ENCODE results near the gene NMNAT3. TPM values are rescaled to one million over a fixed set of nuclear protein-coding genes. Genes with fewer than 3 reads are reported as not detected.

Gene NMNAT3
- polyA plus RNA-seq, 1 of the 3 experiments (the other 2 are of a cell fraction), result not detected

- Histone ChIP-seq H3K9ac (no peak overlapping the region), H3K4me1 (ENCODE audit: control insufficient read depth in 1 of 2, insufficient read depth in 2 of 2, low read depth in 1 of 2, low read length in 1 of 2) (peaks cover 33 to 75% of the 10 kb centered on the region in 2 experiments), H4K20me1 (ENCODE audit: insufficient read depth) (no peaks in the 10 kb centered on the region), H3K79me2 (ENCODE audit: insufficient read depth) (no peaks in the 10 kb centered on the region), H3K9me3 (no peaks in the 10 kb centered on the region), H3K36me3 (replicated peaks in 1 of 2; ENCODE audit: control insufficient read depth in 1 of 2, insufficient read depth in 2 of 2, low read length in 1 of 2) (no peaks in the 10 kb centered on the region), H3K27me3 (ENCODE audit: insufficient read depth) (no peaks in the 10 kb centered on the region), H3K4me2 (no peak overlapping the region), H2AFZ (ENCODE audit: low read depth) (0 out of 2 replicates have a peak overlapping the region, but pooled peaks have one; percentile 27), H3K9me2 (no peaks in the 10 kb centered on the region), H3K4me3 (ENCODE audit: low read depth in 2 of 2, low read length in 1 of 2) (no peak overlapping the region), H3K27ac (ENCODE audit: low read depth in 2 of 2, low read length in 1 of 2) (peak overlapping the region; percentile 60 to 100; a peak in 3 of 4 replicates), H3F3A (replicated peaks; ENCODE audit: insufficient read depth) (peaks cover 8% of the 10 kb centered on the region)
- TF ChIP-seq NRF1 (IDR thresholded peaks at IDR 0.05; ENCODE audit: low read depth, low read length) (no peak), GATA2 (CRISPR knock-in tag; IDR thresholded peaks at IDR 0.05) (no peak), MXI1 (IDR thresholded peaks at IDR 0.05; ENCODE audit: low read depth, low read length) (no peak)
- POLR2A ChIA-PET, result interaction anchor here (0.6 to 1.7 kb wide), 3 partner anchors 9 to 72 kb away, joined by 3 to 9 read pairs (median 3); no protein-coding TSS in a partner anchor
- WGBS (ENCODE audit: low lambda C conversion rate), result 69% methylated on average over 7 of the region's 7 CpGs
- CTCF ChIA-PET, result interaction anchor here (1.0 to 5.9 kb wide), 6 partner anchors 9 to 403 kb away, joined by 3 to 40 read pairs (median 8); partner anchors contain the start of gene CLSTN2
- peak; percentile 34 for DNase-seq
Observed at GRCh38 chr3:139532976-139533375, 144.8 kb downstream of the NMNAT3 start.

- ChIA-PET POLR2A (no interaction called here), CTCF (interaction anchor here (2.6 to 5.9 kb wide), 2 partner anchors 9 to 30 kb away, joined by 9 to 40 read pairs; no protein-coding TSS in a partner anchor)
- Histone ChIP-seq H3K4me3 (ENCODE audit: low read depth in 2 of 2, low read length in 1 of 2) (no peak overlapping the region), H3K4me2 (no peak overlapping the region), H3K27ac (ENCODE audit: low read depth in 2 of 2, low read length in 1 of 2) (peak overlapping the region in 1 of 2 experiments; percentile 36; a peak in 1 of 4 replicates), H3K27me3 (ENCODE audit: insufficient read depth) (no peaks in the 10 kb centered on the region), H3K79me2 (ENCODE audit: insufficient read depth) (no peaks in the 10 kb centered on the region), H3F3A (replicated peaks; ENCODE audit: insufficient read depth) (peaks cover 8% of the 10 kb centered on the region), H3K9me2 (no peaks in the 10 kb centered on the region), H3K4me1 (ENCODE audit: control insufficient read depth in 1 of 2, insufficient read depth in 2 of 2, low read depth in 1 of 2, low read length in 1 of 2) (peaks cover 29 to 52% of the 10 kb centered on the region in 2 experiments), H3K36me3 (replicated peaks in 1 of 2; ENCODE audit: control insufficient read depth in 1 of 2, insufficient read depth in 2 of 2, low read length in 1 of 2) (peaks cover 0 to 4% of the 10 kb centered on the region in 2 experiments), H4K20me1 (ENCODE audit: insufficient read depth) (no peaks in the 10 kb centered on the region), H3K9ac (no peak overlapping the region), H3K9me3 (no peaks in the 10 kb centered on the region), H2AFZ (ENCODE audit: low read depth) (no peak overlapping the region)
- DNase-seq, result no peak
- WGBS (ENCODE audit: low lambda C conversion rate), result 83% methylated on average over 2 of the region's 2 CpGs
- TF ChIP-seq TEAD4 (IDR thresholded peaks at IDR 0.05; ENCODE audit: borderline replicate concordance, insufficient read depth) (no peak), SMC3 (IDR thresholded peaks at IDR 0.05; ENCODE audit: low read depth, low read length) (no peak), EZH2phosphoT487 (IDR thresholded peaks at IDR 0.05; ENCODE audit: borderline replicate concordance, low read depth) (no peak), USF1 (IDR thresholded peaks at IDR 0.05; ENCODE audit: borderline replicate concordance, low read depth) (no peak), FOSL2 (IDR thresholded peaks at IDR 0.05; ENCODE audit: borderline replicate concordance, low read depth) (no peak), IRF3 (IDR thresholded peaks at IDR 0.05; ENCODE audit: low read depth, low read length) (no peak), USF2 (IDR thresholded peaks at IDR 0.05; ENCODE audit: borderline replicate concordance, low read depth, low read length) (no peak), NRF1 (IDR thresholded peaks at IDR 0.05; ENCODE audit: low read depth, low read length) (no peak), REST (IDR thresholded peaks at IDR 0.05; ENCODE audit: low read depth, low read length) (no peak), RXRA (IDR thresholded peaks at IDR 0.05; ENCODE audit: borderline replicate concordance, low read depth) (no peak), TAF1 (IDR thresholded peaks at IDR 0.05; ENCODE audit: borderline replicate concordance, low read depth, low read length) (no peak), CTCF (IDR thresholded peaks at IDR 0.05) (no peak), SIN3A (IDR thresholded peaks at IDR 0.05; ENCODE audit: borderline replicate concordance, low read depth, low read length) (no peak), POLR2AphosphoS5 (IDR thresholded peaks at IDR 0.05; ENCODE audit: low read depth, low read length) (no peak), JUND (IDR thresholded peaks at IDR 0.05) (no peak), MAX (IDR thresholded peaks at IDR 0.05; ENCODE audit: low read depth) (no peak)
Observed at GRCh38 chr3:139530717-139531116, 147.1 kb downstream of the NMNAT3 start.
